ENCODE results near the gene UVRAG.
"Not testable (repeated sequence)": the region's sequence is repeated elsewhere in the genome, so short reads cannot be mapped to it uniquely, and the experiment has no call there.

Gene UVRAG

DNA sequence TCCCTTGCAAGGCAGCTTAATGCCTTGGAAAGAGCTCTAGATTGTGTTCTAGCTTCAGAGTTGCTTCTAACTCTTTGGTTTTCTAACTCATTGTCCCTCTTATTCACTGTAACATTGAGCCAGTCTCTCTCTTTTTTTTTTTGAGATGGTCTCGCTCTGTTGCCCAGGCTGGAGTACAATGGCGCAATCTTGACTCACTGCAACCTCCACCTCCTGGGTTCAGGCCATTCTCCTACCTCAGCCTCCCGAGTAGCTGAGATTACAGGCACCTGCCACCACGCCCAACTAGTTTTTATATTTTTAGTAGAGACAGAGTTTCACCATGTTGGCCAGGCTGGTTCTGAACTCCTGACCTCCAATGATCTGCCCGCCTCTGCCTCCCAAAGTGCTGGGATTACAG is 266.1 kb downstream of the UVRAG start:
- not testable (repeated sequence) for DNase-seq

- no peak for DNase-seq
Observed at GRCh38 chr11:76083563-76084451, 268.8 kb downstream of the UVRAG start.

DNA sequence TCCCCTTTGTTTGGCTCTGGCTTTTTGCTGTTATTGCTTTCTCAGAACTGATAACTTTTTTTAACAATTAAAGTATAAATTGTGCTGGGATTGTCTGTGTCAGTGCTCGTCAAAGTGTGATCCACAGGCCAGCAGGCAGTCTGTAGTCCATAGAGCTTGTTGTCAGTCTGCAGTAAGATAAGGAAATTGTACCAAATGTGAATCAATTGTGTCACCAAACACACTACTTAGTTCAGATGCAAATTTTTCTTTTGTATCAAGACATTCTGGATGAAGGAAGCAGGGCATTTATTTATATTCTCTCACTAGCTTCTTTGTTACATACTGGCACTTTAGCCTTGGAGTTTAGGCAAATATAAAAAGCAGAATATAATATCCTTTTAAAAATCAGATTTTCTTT is 270.3 kb downstream of the UVRAG start:
- no peak for DNase-seq

DNA sequence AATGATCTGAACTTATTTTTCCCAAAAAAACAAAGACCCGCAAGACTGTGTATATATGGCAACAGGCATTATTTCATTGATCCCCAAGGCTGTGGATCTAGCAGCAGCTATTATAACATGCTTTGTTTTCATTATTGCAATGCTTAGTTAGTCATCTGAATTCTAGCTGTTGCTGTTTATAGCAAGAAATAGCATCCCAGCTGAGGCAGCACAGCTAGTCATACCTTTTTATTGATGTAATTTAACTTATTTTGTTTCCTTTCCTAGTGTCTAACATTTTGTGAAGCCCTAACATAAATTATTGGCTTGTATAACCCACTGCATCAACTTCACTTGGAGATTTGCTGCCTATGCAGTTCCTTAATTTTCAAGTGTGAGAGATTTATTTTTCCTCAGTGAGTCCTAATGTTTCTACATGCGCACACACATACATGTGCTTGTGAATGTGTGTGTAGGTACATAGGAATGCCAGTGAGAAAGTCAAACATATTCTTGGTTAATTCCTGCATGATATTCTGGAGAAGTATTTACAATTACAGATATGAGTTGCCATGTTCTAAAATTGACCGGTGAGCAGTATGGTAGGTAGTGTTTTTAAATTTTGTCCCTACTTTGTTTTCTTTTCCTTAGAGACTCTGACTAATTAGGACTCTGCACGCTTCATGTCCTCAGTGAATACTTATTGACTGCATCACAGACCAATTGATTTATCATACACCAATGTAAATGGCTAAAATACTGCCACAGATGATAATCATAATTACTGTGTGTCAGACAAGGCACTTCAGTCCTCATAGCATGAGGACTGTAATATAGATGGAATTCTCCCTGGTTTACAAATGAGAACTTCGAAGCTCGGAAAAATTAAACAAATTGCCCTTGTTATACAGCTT is 272.0 kb downstream of the UVRAG start:
- DNase-seq = no peak

DNA sequence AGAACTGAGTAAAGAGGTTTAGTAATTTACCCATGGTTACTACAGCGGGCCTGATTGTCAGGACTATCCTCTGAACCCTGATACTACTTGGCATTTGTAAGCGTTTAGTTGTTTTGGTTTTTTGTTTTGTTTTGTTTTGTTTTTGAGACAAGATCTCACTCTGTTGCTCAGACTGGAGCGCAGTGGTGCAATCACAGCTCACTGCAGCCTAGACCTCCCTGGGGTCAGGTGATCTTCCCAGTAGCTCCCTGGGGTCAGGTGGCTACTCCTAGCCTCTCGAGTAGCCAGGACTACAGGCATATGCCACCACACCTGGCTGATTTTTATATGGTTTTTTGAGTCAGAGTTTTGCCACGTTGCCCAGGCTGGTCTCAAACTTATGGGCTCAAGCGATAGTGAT is 272.7 kb downstream of the UVRAG start:
- DNase-seq = no peak

DNA sequence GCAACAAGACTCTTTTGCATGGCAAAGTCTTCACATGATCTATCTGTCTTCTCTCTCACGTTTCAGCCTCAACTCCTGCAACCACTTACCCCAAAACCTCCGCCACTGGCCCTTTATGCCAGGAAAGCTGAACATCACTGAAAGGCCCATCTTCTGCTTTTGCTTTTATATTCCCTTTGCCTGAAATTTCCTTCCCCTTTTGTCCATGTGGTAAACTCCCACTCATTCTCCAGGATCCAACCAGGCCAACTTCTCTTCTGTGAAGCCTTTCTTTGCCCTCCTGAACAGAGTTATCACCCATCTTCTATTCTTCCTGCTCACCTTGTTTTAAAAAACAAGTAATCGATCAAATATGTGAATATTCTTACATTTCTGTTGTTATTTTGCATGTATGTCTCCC is 273.5 kb downstream of the UVRAG start:
- no peak for DNase-seq

GRCh38 chr11:76090174-76090573 is 275.2 kb downstream of the UVRAG start:
- no peak for DNase-seq

GRCh38 chr11:76090821-76091220 is 275.8 kb downstream of the UVRAG start:
- DNase-seq = no peak

GRCh38 chr11:76094740-76095139 is 279.7 kb downstream of the UVRAG start:
- no peak for DNase-seq

DNA sequence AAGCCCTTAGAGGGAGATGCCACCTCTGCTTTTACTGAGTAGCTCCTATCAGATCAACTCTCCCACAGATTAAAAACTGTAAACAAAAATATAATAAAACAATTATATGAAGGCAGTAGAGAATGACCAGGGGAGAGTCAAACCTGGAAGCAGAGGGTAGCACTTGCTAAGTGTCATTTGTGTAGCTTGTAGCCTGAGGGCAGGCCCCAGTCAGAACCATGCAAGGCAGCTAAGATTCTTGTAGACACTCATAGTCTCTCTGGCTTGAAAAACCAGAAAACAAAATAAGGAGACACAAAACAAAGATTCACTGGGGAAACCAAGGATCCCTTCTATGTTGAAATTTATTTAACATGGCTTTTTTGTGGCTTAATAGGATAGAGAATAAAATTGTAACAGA is 280.9 kb downstream of the UVRAG start:
- no peak for DNase-seq

DNA sequence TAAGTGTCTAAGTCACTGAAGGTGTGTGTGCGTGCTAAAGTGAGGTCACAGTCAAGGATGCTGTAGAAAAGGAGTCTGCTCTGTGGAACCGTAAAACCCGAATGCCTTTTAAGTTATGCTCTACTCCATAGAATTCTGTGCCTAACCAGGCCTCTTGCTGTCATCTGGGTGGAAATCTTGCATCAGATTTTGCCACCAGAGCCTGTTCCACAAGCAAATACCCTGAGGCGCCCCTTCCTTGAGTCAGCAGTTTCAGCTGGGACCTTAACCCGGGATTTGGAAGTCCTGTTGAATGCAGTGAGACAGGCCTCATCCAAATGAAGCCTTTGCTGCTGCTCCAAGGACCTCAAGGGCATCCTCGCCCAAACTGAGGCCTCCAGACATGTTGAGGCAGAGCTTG is 281.5 kb downstream of the UVRAG start:
- DNase-seq = no peak

DNA sequence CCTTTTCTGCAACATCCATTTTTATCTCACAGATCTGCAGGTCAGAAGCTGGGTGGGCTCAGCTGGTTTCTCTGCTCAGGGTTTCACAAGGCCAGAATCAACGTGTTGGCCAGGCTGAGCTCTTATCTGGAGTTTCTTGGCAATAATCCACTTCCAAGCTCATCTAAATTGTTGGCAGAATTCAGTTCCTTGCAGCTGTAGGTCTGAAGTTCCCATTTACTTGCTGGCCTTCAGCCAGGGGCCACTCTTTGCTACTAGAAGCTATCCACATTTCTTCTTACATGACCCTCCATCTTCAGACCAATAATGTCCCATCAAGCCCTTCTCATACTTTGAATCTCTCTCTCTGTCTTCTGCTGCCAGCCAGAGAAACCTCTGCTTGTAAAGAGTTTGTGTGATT is 287.8 kb downstream of the UVRAG start:
- peak; percentile 96 for DNase-seq

DNA sequence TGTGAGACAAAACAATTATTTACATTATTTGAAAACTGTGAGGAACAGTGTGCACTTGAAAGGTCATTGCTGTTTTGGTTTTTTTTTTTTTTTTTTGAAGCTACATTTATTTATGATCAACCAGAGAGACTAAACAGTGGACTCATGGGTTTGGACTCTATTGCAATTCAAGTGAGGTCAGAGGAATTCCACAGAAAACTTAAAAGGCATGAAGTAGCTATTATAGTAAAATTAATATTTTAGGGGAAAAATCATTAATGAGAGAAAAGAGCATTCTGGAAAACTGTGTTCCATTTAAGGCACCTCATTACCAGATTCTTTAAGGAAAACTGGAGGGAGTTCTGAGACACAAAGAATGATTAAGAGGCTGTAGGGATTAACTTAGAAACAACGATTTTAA is 288.4 kb downstream of the UVRAG start:
- no peak for DNase-seq

DNA sequence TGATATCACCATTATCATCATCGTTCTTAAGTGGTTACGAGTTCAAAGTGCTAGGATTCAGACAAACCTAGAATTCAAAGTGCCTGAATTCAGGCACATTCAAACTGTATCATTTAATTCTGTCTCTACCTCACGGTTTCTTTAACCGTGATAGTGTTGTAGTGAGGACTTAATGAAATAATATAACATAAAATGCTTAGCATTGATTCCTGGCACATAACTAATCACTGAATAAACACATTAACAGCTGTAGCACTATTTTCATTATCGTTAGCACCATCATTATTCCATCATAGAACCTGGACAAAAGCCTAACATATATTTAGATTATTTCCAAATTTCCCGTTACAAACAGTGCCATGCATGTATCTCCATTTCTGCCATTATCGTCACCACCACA is 289.3 kb downstream of the UVRAG start:
- no peak for DNase-seq

DNA sequence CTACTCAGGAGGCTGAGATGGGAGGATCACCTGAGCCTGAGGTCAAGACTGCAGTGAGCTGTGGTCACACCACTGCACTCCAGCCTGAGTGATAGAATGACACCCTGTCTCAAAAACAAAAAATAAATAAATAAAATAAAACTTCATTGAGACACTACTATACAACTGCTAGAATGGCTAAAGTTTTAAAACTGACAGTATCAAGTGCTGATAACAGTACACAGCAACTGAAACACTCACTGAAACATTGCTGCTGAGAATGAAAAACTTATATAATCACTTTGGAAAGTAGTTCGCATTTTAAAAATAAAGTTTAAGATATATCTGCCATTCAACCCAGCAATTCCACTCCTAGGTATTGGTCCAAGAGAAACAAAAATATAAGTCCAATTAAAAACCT is 290.6 kb downstream of the UVRAG start:
- no peak for DNase-seq

GRCh38 chr11:76107971-76108370 is 293.0 kb downstream of the UVRAG start:
- no peak for DNase-seq

DNA sequence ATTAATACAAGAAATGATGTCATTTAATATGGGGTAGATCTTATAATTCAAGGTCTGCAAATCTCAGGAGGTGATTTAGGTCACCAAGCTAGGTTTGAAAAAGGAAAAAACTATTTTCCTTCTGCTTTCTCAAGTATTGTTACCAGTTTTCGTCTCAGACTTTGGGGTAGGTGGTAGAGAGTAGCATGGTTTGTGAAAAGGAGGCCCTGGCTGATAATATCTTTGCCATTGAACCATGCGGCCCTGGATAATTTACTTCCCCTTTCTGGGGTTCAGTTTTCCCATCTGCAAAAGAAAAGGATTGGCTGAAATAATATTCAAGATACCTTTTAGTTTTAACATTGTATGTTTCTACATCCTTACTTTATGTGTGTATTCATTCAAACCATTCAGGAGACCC is 299.2 kb downstream of the UVRAG start:
- no peak for DNase-seq

GRCh38 chr11:76115555-76115954 is 300.5 kb downstream of the UVRAG start:
- no peak for DNase-seq

DNA sequence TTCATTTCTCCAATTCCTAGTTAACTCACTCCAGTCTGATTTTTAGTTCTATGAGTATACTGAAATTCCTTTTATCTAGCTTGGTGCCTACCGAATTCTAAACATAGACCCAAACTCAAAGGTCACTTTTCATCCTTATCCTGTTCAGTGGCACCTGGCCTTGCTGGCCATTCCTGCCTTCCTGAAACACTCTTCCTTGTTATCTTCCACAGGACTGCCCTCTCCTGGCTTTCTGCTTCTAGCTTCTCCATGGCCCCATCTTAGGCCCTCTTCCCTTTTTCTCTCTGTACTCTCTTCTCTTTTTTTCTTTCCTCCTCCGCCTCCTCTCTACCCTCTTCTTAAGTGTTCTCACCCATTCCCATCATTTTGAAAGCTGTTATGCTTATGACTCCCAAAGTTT is 304.0 kb downstream of the UVRAG start:
- no peak for DNase-seq

DNA sequence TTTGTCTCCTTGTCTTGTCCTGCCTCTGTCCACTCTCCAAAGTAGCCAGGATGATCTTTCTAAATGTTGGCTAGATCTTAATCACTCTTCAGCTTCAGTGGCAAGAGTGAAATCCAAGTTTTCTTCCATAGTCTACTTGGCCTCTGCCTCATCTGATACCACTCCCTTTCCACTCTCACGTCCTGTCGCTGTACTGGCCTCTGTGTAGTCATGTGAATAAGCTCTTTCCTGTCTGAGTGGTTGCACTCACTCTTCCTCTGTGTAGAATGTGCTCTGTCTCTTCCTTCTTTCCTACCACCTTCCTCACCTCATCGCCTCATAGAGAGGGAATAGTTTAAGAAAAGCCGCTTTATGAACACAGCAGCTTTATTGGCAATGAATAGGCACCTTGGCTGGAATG is 304.8 kb downstream of the UVRAG start:
- no peak for DNase-seq

- DNase-seq = peak; percentile 93
Observed at GRCh38 chr11:76120513-76121101, 305.6 kb downstream of the UVRAG start.

GRCh38 chr11:76123248-76123647 is 308.2 kb downstream of the UVRAG start:
- DNase-seq = no peak

DNA sequence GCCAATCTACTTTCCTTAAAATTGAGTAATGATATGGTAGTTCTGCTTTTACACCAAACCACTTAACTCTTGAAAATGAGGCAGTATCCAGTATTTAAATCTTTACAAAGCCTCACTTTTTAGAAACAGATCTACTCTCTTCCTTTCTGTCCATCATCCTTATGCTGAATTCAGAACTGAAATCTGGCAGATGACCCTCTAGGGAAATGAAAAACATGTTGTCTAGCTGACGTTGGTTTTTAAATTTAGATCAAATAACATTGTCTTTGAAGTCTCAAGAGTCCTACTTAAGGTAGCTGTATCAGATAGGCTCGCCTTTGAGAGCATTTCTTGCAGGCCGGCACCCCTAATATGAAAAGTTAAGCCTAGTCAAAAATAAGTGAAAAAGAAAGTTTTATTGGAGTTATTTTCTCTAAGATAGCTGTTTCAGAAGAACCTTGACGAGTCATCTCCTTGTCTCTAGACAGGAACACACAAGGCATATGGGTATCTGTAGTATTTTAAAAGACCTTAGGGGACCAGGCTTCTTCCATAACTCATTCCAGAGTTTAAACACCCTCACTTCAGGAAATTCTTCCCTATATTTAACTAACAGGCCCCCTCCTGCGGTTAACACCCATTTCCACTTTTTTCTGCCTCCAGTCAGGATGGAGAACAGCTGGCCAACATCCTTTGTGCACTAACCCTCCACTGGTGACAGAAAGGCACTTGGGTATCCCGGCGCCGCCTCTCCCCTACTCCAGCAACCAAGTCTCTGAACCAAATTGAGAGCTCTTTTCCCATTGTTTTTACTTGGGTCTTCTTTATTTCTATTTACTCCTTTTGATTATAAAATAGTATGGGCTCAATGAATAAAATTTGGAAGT is 310.1 kb downstream of the UVRAG start:
- no peak for DNase-seq

Data from DMS79 treated with DMSO at 0.1 percent for 48 hours (cell line).